K562 (cell line): ENCODE data around the gene DNAL4. TPM values are rescaled to one million over a fixed set of nuclear protein-coding genes. Genes with fewer than 3 reads are reported as not detected.

Experiments used
- BHLHE40 ChIP-seq: IDR thresholded peaks from 2 replicates; pipeline ENCODE4 v1.6.1; 2011; ENCODE audit warnings: low read length, improper control_type of control experiment
- FOXK1 ChIP-seq: sonication (generic); formaldehyde crosslinking; IDR thresholded peaks from 2 replicates; pipeline ENCODE4 v1.8.0; 2022; ENCODE audit warnings: missing genetic modification reagents, mild to moderate bottlenecking, borderline replicate concordance
- FOXP4 ChIP-seq: sonication (generic); formaldehyde crosslinking; IDR thresholded peaks from 2 replicates; pipeline ENCODE4 v1.8.0; 2022; ENCODE audit warnings: mild to moderate bottlenecking, missing genetic modification reagents, borderline replicate concordance
- KDM4B ChIP-seq, 2 experiments: fragments of 450-650 bp in 1 of 2; sonication (generic) in 1 of 2; IDR thresholded peaks; 2 replicates each; pipeline ENCODE4 v1.6.1; 2016 to 2017; ENCODE audit warnings: borderline replicate concordance in 2 of 2, antibody characterized with exemption in 1 of 2, low read depth in 1 of 2, mild to moderate bottlenecking in 1 of 2
- KLF13 ChIP-seq: fragments of 450-650 bp; IDR thresholded peaks from 2 replicates; pipeline ENCODE4 v1.6.1; 2016; ENCODE audit warnings: missing genetic modification characterization, low read depth, mild to moderate bottlenecking, missing compliant biosample characterization, moderate library complexity, borderline replicate concordance
- L3MBTL2 ChIP-seq: fragments of 450-650 bp; IDR thresholded peaks from 2 replicates; pipeline ENCODE4 v1.6.1; 2016; ENCODE audit warnings: mild to moderate bottlenecking, moderate library complexity
- RREB1 ChIP-seq: fragments of 250-450 bp; sonication (Bioruptor Pico); IDR thresholded peaks from 2 replicates; pipeline ENCODE4 v1.4.0; 2020
- SRSF7 ChIP-seq: fragments of 200-400 bp; formaldehyde crosslinking; optimal IDR thresholded peaks from 2 replicates; pipeline ENCODE3; 2017; ENCODE audit warnings: mild to moderate bottlenecking, low read depth, low read length
- USF1 ChIP-seq: sonication (generic); formaldehyde crosslinking; IDR thresholded peaks from 2 replicates; pipeline ENCODE4 v1.9.0; 2022; ENCODE audit warnings: mild to moderate bottlenecking, missing genetic modification reagents
- ZBTB5 ChIP-seq: fragments of 450-650 bp; IDR thresholded peaks from 2 replicates; pipeline ENCODE4 v1.6.1; 2017; ENCODE audit warnings: antibody characterized with exemption
- ZFP91 ChIP-seq: sonication (generic); formaldehyde crosslinking; IDR thresholded peaks from 2 replicates; pipeline ENCODE4 v1.8.0; 2022; ENCODE audit warnings: mild to moderate bottlenecking, missing genetic modification reagents
- ZNF57 ChIP-seq: fragments of 450-650 bp; formaldehyde crosslinking; IDR thresholded peaks from 2 replicates; pipeline ENCODE4 v1.4.0; 2020; ENCODE audit warnings: mild to moderate bottlenecking, moderate library complexity
- polyA plus RNA-seq, 8 experiments: library from polyadenylated mRNA; depleted of rRNA in 4 of 8; stranded (reverse) in 5 of 8; unstranded in 3 of 8; fragments of >200 nt; fragmentation: Nextera tagmentation in 2 of 8; fragmentation: Illumina TruSeq in 1 of 8; extraction: Ambion mirVana in 2 of 8; extraction: Trizol in 1 of 8; gene quantifications; 2 replicates each; pipeline versions ENCODE4 v1.2.1 to v1.2.3, GENCODE V29; 2011 to 2014; ENCODE audit warnings: inconsistent platforms in 1 of 8, missing spikeins in 1 of 8
- total RNA-seq, 7 experiments: library from RNA; depleted of rRNA in 6 of 7; stranded (reverse); fragments of >200 nt in 6 of 7; fragmentation: Illumina TruSeq in 2 of 7; extraction: Trizol in 2 of 7; gene quantifications; 2 replicates each; pipeline versions ENCODE4 v1.2.1 to v1.2.3, GENCODE V29; 2011 to 2021; ENCODE audit warnings: low replicate concordance in 1 of 7

The DNAL4 gene
- total and polyA plus RNA-seq, 9 of the 15 experiments (the other 6 are each of a cell fraction or from before 2014, with no cell fraction given): 0.20 to 9.4 (median 5.2) TPM

GRCh38 chr22:38843201-38843656 is 49.3 kb upstream of the DNAL4 start (continued):
- TF ChIP-seq ZBTB5: no peak
- TF ChIP-seq L3MBTL2: peak; percentile 60
- no peak for TF ChIP-seq USF1 (CRISPR knock-in tag)
- no peak for TF ChIP-seq SRSF7
- no peak for TF ChIP-seq ZFP91
- TF ChIP-seq KLF13 (tag): no peak
- TF ChIP-seq FOXP4 (CRISPR knock-in tag): no peak
- no peak for TF ChIP-seq ZNF57 (CRISPR knock-in tag)
- TF ChIP-seq BHLHE40: no peak
- TF ChIP-seq FOXK1 (CRISPR knock-in tag): no peak
- no peak for TF ChIP-seq RREB1 (CRISPR knock-in tag)
- TF ChIP-seq KDM4B (IDR thresholded peaks at IDR 0.05; ENCODE audit: borderline replicate concordance in 2 of 2, low read depth in 1 of 2): no peak
